ENCODE data around the gene SHB.
A peak's percentile ranks its signal among the peaks of the same experiment; 100 is the strongest.
"Not testable (repeated sequence)": the region's sequence is repeated elsewhere in the genome, so short reads cannot be mapped to it uniquely, and the experiment has no call there.

SHB gene

GRCh38 chr9:37914154-37914551, 154.9 kb downstream of the SHB start:
- DNase-seq: no peak

GRCh38 chr9:37913480-37914153, 155.4 kb downstream of the SHB start:
- peak; percentile 77 for DNase-seq

GRCh38 chr9:37911271-37911681, 157.8 kb downstream of the SHB start:
- DNase-seq: no peak

- no peak for DNase-seq
Measured at GRCh38 chr9:37910271-37910670, 158.8 kb downstream of the SHB start.

- DNase-seq: not testable (repeated sequence)
Measured at GRCh38 chr9:37909836-37910235, 159.2 kb downstream of the SHB start.

- DNase-seq: no peak
Measured at GRCh38 chr9:37909326-37909725, 159.7 kb downstream of the SHB start.

- no peak for DNase-seq
Measured at GRCh38 chr9:37908698-37909186, 160.3 kb downstream of the SHB start.

- DNase-seq: no peak
Measured at GRCh38 chr9:37908283-37908682, 160.7 kb downstream of the SHB start.

- no peak for DNase-seq
Measured at GRCh38 chr9:37906312-37907239, 162.5 kb downstream of the SHB start.

- DNase-seq: no peak
Measured at GRCh38 chr9:37905776-37906175, 163.3 kb downstream of the SHB start.

- DNase-seq: no peak
Measured at GRCh38 chr9:37905131-37905505, 163.9 kb downstream of the SHB start.

GRCh38 chr9:37904445-37905130, 164.4 kb downstream of the SHB start:
- no peak for DNase-seq

- peak; percentile 76 for DNase-seq
Measured at GRCh38 chr9:37903647-37904444, 165.2 kb downstream of the SHB start, which contains the start of gene SLC25A51. TSS of gene SLC25A51 (minus strand) at chr9:37904127. CDS start at chr9:37888550, 15,577 bp downstream.

GRCh38 chr9:37902796-37903646, 166.0 kb downstream of the SHB start:
- no peak for DNase-seq

- no peak for DNase-seq
Measured at GRCh38 chr9:37902131-37902530, 166.9 kb downstream of the SHB start.

- DNase-seq: no peak
Measured at GRCh38 chr9:37899041-37899440, 170.0 kb downstream of the SHB start.

GRCh38 chr9:37897665-37898064, 171.4 kb downstream of the SHB start:
- DNase-seq: no peak

GRCh38 chr9:37892063-37892462, 177.0 kb downstream of the SHB start:
- DNase-seq: no peak

GRCh38 chr9:37891042-37891441, 178.0 kb downstream of the SHB start:
- DNase-seq: not testable (repeated sequence)

GRCh38 chr9:37889536-37889935, 179.5 kb downstream of the SHB start:
- no peak for DNase-seq

- not testable (repeated sequence) for DNase-seq
Measured at GRCh38 chr9:37887977-37888583, 180.9 kb downstream of the SHB start.

All from NCI-H2029 treated with DMSO at 0.1 percent for 48 hours (cell line).